H9 (cell line): ENCODE results near the gene CCDC149. TPM values are rescaled to one million over a fixed set of nuclear protein-coding genes. Genes with fewer than 3 reads are reported as not detected.

ENCODE experiments used
- DNase-seq: peaks from one replicate; pipeline ENCODE4 v3.0.0-alpha.2; 2017
- H2AFZ ChIP-seq: one replicate; pipeline ENCODE4 v1.6.1; 2013; ENCODE audit warnings: mild to moderate bottlenecking, low read length, control low read depth, moderate library complexity
- H2AK5ac ChIP-seq: 2 replicates; pipeline ENCODE4 v1.6.1; 2013; ENCODE audit warnings: low read length, control low read depth, mixed read lengths; ENCODE audit not compliant: insufficient read length
- H2BK120ac ChIP-seq: one replicate; pipeline ENCODE4 v1.6.1; 2013; ENCODE audit warnings: low read depth, mild to moderate bottlenecking, low read length, control low read depth, inconsistent platforms; ENCODE audit not compliant: poor library complexity, severe bottlenecking
- H2BK12ac ChIP-seq: 2 replicates; pipeline ENCODE4 v1.6.1; 2013; ENCODE audit warnings: low read length, control low read depth, mixed read lengths, low read depth; ENCODE audit not compliant: insufficient read length
- H2BK15ac ChIP-seq: 2 replicates; pipeline ENCODE4 v1.6.1; 2013; ENCODE audit warnings: low read depth, low read length, control low read depth
- H2BK20ac ChIP-seq: one replicate; pipeline ENCODE4 v1.6.1; 2013; ENCODE audit warnings: low read depth, mild to moderate bottlenecking, low read length, control low read depth, inconsistent platforms; ENCODE audit not compliant: poor library complexity, severe bottlenecking
- H2BK5ac ChIP-seq: 2 replicates; pipeline ENCODE4 v1.6.1; 2013; ENCODE audit warnings: low read length, control low read depth, mixed read lengths; ENCODE audit not compliant: insufficient read length
- H3K14ac ChIP-seq: 2 replicates; pipeline ENCODE4 v1.6.1; 2013; ENCODE audit warnings: low read length, control low read depth; ENCODE audit not compliant: insufficient read depth
- H3K18ac ChIP-seq: 2 replicates; pipeline ENCODE4 v1.6.1; 2013; ENCODE audit warnings: low read depth, mild to moderate bottlenecking, mixed read lengths, low read length, control low read depth; ENCODE audit not compliant: insufficient read length
- H3K23ac ChIP-seq: 2 replicates; pipeline ENCODE4 v1.6.1; 2013; ENCODE audit warnings: low read length, control low read depth, mixed read lengths, low read depth; ENCODE audit not compliant: insufficient read length
- H3K23me2 ChIP-seq: 2 replicates; pipeline ENCODE4 v1.6.1; 2013; ENCODE audit warnings: low read depth, mild to moderate bottlenecking, mixed read lengths, low read length, control low read depth; ENCODE audit not compliant: insufficient read length, poor library complexity, severe bottlenecking
- H3K27ac ChIP-seq: 2 replicates; pipeline ENCODE4 v1.5.1; 2013; ENCODE audit warnings: low read length, control low read depth, mixed read lengths, low read depth; ENCODE audit not compliant: insufficient read length
- H3K27me3 ChIP-seq: 2 replicates; pipeline ENCODE4 v1.6.1; 2013; ENCODE audit warnings: low read length, control low read depth, inconsistent platforms; ENCODE audit not compliant: insufficient read depth
- H3K4ac ChIP-seq: 2 replicates; pipeline ENCODE4 v1.6.1; 2013; ENCODE audit warnings: low read depth, mild to moderate bottlenecking, control low read depth, inconsistent platforms, low read length, moderate library complexity
- H3K4me1 ChIP-seq: 2 replicates; pipeline ENCODE4 v1.6.1; 2013; ENCODE audit warnings: low read length, control low read depth, inconsistent platforms; ENCODE audit not compliant: insufficient read depth
- H3K4me2 ChIP-seq: 2 replicates; pipeline ENCODE4 v1.6.1; 2013; ENCODE audit warnings: low read length, control low read depth, mixed read lengths; ENCODE audit not compliant: insufficient read length, insufficient read depth
- H3K56ac ChIP-seq: 2 replicates; pipeline ENCODE4 v1.6.1; 2013; ENCODE audit warnings: low read depth, mild to moderate bottlenecking, mixed read lengths, low read length, control low read depth; ENCODE audit not compliant: insufficient read length
- H3K79me1 ChIP-seq: 2 replicates; pipeline ENCODE4 v1.6.1; 2013; ENCODE audit warnings: low read depth, mild to moderate bottlenecking, moderate library complexity, low read length, control low read depth, inconsistent platforms; ENCODE audit not compliant: insufficient read depth, poor library complexity, severe bottlenecking
- H3K79me2 ChIP-seq: 2 replicates; pipeline ENCODE4 v1.6.1; 2013; ENCODE audit warnings: low read length, control low read depth, inconsistent platforms; ENCODE audit not compliant: insufficient read depth
- H3K9ac ChIP-seq: 2 replicates; pipeline ENCODE4 v1.6.1; 2013; ENCODE audit warnings: low read length, control low read depth, mixed read lengths; ENCODE audit not compliant: insufficient read length; ENCODE audit errors: extremely low read depth
- H3K9me3 ChIP-seq: one replicate; pipeline ENCODE4 v1.6.1; 2013; ENCODE audit warnings: low read depth, low read length, inconsistent platforms; ENCODE audit not compliant: control insufficient read depth
- H3T11ph ChIP-seq: one replicate; pipeline ENCODE4 v1.6.1; 2013; ENCODE audit warnings: mild to moderate bottlenecking, low read length, control low read depth, inconsistent platforms
- H4K20me1 ChIP-seq: one replicate; pipeline ENCODE4 v1.6.1; 2013; ENCODE audit not compliant: control insufficient read depth, insufficient read length, insufficient read depth
- H4K5ac ChIP-seq: 2 replicates; pipeline ENCODE4 v1.6.1; 2013; ENCODE audit warnings: low read depth, mild to moderate bottlenecking, mixed read lengths, low read length, control low read depth; ENCODE audit not compliant: insufficient read length
- H4K8ac ChIP-seq: replicated peaks from 2 replicates; pipeline ENCODE4 v1.6.1; 2013; ENCODE audit warnings: low read length, control low read depth, mixed read lengths, low read depth; ENCODE audit not compliant: insufficient read length
- H4K91ac ChIP-seq: 2 replicates; pipeline ENCODE4 v1.6.1; 2013; ENCODE audit warnings: low read depth, mild to moderate bottlenecking, moderate library complexity, mixed read lengths, low read length, control low read depth; ENCODE audit not compliant: insufficient read length
- H3K27ac Mint-ChIP-seq, 3 experiments: 2 replicates in 2 of 3; 3 replicates in 1 of 3; pipeline ENCODE4 v1.8.0; 2020 to 2021; ENCODE audit warnings: mixed read lengths in 3 of 3, mild to moderate bottlenecking in 1 of 3, moderate library complexity in 1 of 3
- H3K27me3 Mint-ChIP-seq: 2 replicates; pipeline ENCODE4 v1.8.0; 2021; ENCODE audit warnings: low read depth, mild to moderate bottlenecking, moderate library complexity, mixed read lengths
- H3K36me3 Mint-ChIP-seq, 3 experiments: 2 replicates in 2 of 3; 3 replicates in 1 of 3; pipeline ENCODE4 v1.8.0; 2020 to 2021; ENCODE audit warnings: low read depth in 3 of 3, mixed read lengths in 3 of 3; ENCODE audit not compliant: insufficient read depth in 1 of 3
- H3K4me1 Mint-ChIP-seq, 2 experiments: 2 replicates each; pipeline ENCODE4 v1.8.0; 2020; ENCODE audit warnings: mixed read lengths in 2 of 2
- H3K4me3 Mint-ChIP-seq, 2 experiments: 2 replicates in 1 of 2; 3 replicates in 1 of 2; pipeline ENCODE4 v1.8.0; 2020 to 2021; ENCODE audit warnings: mild to moderate bottlenecking in 2 of 2, mixed read lengths in 2 of 2, moderate library complexity in 1 of 2
- H3K9me3 Mint-ChIP-seq, 2 experiments: 2 replicates in 1 of 2; 3 replicates in 1 of 2; pipeline ENCODE4 v1.8.0; 2020; ENCODE audit warnings: mild to moderate bottlenecking in 2 of 2, mixed read lengths in 2 of 2, moderate library complexity in 1 of 2
- CTCF ChIP-seq: fragments of 200-600 bp; sonication (generic); conservative IDR thresholded peaks from 3 replicates; pipeline ENCODE4 v1.8.0; 2021; ENCODE audit warnings: antibody characterized with exemption, mild to moderate bottlenecking
- total RNA-seq: library from RNA; stranded (reverse); gene quantifications from 2 replicates; pipeline ENCODE4 v1.2.1, GENCODE V29; 2021

Gene CCDC149
- total RNA-seq, 1 experiment from 2014 or later = 4.5 TPM

DNA sequence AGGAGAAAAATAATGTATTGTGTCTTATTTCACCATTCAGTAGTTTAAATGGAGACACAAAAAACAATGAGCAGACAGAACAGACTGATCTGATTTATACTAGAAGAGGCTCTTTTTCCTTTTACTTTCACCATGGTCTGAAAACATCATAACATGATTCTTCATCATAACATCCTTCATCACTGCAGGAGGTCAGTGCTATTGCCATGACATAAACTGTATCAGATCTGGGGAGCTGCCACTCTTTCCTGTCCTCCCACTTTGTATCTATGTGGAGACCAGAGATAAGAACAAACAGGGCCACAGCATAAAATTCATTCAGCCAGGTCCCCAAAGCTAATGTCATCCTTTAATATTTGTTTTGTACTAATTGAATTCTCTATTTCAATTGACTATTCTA, 92.3 kb downstream of the CCDC149 start:
- no peak overlapping the region for H4K5ac ChIP-seq
- no peak for DNase-seq
- no peak overlapping the region for H2BK12ac ChIP-seq
- H3K4me1 ChIP-seq = no peaks in the 10 kb centered on the region
- H3K79me2 ChIP-seq = no peaks in the 10 kb centered on the region
- Mint-ChIP-seq H3K27me3 (no peaks in the 10 kb centered on the region), H3K4me3 (no peak overlapping the region), H3K9me3 (peaks cover 0 to 3% of the 10 kb centered on the region in 2 experiments; a peak in 1 of 5 replicates), H3K36me3 (peaks cover 2 to 7% (median 3%) of the 10 kb centered on the region in 3 experiments; a peak in 4 of 7 replicates), H3K4me1 (peaks cover 0 to 4% of the 10 kb centered on the region in 2 experiments; a peak in 1 of 4 replicates), H3K27ac (no peak overlapping the region)
- H3K56ac ChIP-seq = no peak overlapping the region
- no peak overlapping the region for H3T11ph ChIP-seq
- no peaks in the 10 kb centered on the region for H3K27me3 ChIP-seq
- H2AK5ac ChIP-seq = no peak overlapping the region
- no peak overlapping the region for H3K27ac ChIP-seq
- no peak overlapping the region for H4K91ac ChIP-seq
- H4K8ac ChIP-seq = no peak overlapping the region
- no peak overlapping the region for H2BK20ac ChIP-seq
- no peak overlapping the region for H3K4me2 ChIP-seq
- no peak overlapping the region for H3K4ac ChIP-seq
- H3K18ac ChIP-seq = no peak overlapping the region
- H3K23ac ChIP-seq = no peak overlapping the region
- no peak overlapping the region for H2BK5ac ChIP-seq
- no peak for TF ChIP-seq CTCF
- H4K20me1 ChIP-seq = no peaks in the 10 kb centered on the region
- H2BK120ac ChIP-seq = no peak overlapping the region
- H2BK15ac ChIP-seq = no peak overlapping the region
- H3K9ac ChIP-seq = no peak overlapping the region
- H3K79me1 ChIP-seq = no peaks in the 10 kb centered on the region
- H3K9me3 ChIP-seq = no peaks in the 10 kb centered on the region
- no peak overlapping the region for H2AFZ ChIP-seq
- H3K14ac ChIP-seq = no peak overlapping the region
- H3K23me2 ChIP-seq = no peaks in the 10 kb centered on the region
